ENCODE measurements around the gene NUB1. TPM values are rescaled to one million over a fixed set of nuclear protein-coding genes. Genes with fewer than 3 reads are reported as not detected.

NUB1 gene
- polyA plus RNA-seq, 1 experiment = 44.5 TPM

DNA sequence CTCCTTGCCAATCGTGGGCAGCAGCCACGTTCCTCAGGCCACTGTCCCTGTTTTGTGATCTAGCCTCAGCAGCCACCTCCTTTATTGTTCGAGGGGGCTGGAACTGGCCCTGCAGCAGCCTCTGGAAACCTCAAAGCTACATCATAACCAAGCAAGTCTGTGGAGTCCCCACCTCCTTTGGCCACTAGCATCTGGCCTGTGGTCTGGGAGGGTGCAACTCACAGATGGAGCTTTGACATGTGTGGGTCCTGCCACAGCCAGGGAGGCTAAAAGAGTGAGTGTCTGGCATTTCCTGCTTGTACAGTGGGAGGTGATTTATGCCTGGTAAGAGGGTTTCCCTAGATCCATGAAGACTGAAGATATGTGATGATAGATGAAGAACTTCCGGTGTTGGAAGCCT, 32.3 kb upstream of the NUB1 start:
- Histone ChIP-seq H3K4me3 (ENCODE audit: low read depth, low read length) (no peak overlapping the region), H3K27me3 (ENCODE audit: control insufficient read depth, insufficient read depth, low read length) (no peaks in the 10 kb centered on the region), H3K36me3 (ENCODE audit: control insufficient read depth, insufficient read depth, low read length) (no peaks in the 10 kb centered on the region)
- TF ChIP-seq, protein P1, sequence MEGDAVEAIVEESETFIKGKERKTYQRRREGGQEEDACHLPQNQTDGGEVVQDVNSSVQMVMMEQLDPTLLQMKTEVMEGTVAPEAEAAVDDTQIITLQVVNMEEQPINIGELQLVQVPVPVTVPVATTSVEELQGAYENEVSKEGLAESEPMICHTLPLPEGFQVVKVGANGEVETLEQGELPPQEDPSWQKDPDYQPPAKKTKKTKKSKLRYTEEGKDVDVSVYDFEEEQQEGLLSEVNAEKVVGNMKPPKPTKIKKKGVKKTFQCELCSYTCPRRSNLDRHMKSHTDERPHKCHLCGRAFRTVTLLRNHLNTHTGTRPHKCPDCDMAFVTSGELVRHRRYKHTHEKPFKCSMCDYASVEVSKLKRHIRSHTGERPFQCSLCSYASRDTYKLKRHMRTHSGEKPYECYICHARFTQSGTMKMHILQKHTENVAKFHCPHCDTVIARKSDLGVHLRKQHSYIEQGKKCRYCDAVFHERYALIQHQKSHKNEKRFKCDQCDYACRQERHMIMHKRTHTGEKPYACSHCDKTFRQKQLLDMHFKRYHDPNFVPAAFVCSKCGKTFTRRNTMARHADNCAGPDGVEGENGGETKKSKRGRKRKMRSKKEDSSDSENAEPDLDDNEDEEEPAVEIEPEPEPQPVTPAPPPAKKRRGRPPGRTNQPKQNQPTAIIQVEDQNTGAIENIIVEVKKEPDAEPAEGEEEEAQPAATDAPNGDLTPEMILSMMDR (IDR thresholded peaks at IDR 0.05; ENCODE audit: insufficient read depth, low read depth, low read length) = no peak
- CTCF ChIA-PET = interaction anchor here (0.5 to 2.9 kb wide), 12 partner anchors 11 to 450 kb away, joined by 3 to 21 read pairs (median 3); no protein-coding TSS in a partner anchor
- peak; percentile 30 for DNase-seq (ENCODE audit: low read depth)
- POLR2A ChIA-PET = interaction anchor here (0.7 kb wide), 1 partner anchor 65 kb away, joined by 5 read pairs; no protein-coding TSS in a partner anchor

DNA sequence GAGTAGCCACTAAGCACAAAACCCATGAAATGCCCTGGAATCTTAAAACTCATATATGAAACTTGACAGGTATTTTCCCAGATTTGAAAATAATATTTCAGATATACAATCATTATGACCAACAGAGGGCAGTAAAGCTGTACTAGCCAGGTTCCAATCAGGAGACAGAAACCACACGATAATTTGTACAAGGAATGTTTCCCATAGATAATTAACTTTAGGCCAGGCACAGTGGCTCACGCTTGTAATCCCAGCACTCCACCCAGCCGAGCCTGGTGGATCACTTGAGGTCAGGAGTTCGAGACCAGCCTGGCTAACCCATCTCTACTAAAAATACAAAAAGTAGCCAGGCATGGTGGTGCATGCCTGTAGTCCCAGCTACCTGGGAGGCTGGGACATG, 31.0 kb upstream of the NUB1 start:
- DNase-seq (ENCODE audit: low read depth) = no peak
- POLR2A ChIA-PET = no interaction called here
- CTCF ChIA-PET = interaction anchor here (0.7 to 2.9 kb wide), 14 partner anchors 9 to 472 kb away, joined by 3 to 21 read pairs (median 4); no protein-coding TSS in a partner anchor
- TF ChIP-seq, protein P1 (IDR thresholded peaks at IDR 0.05; ENCODE audit: insufficient read depth, low read depth, low read length) = peak; percentile 41
- Histone ChIP-seq H3K27me3 (ENCODE audit: control insufficient read depth, insufficient read depth, low read length) (no peaks in the 10 kb centered on the region), H3K36me3 (ENCODE audit: control insufficient read depth, insufficient read depth, low read length) (no peaks in the 10 kb centered on the region), H3K4me3 (ENCODE audit: low read depth, low read length) (no peak overlapping the region)

DNA sequence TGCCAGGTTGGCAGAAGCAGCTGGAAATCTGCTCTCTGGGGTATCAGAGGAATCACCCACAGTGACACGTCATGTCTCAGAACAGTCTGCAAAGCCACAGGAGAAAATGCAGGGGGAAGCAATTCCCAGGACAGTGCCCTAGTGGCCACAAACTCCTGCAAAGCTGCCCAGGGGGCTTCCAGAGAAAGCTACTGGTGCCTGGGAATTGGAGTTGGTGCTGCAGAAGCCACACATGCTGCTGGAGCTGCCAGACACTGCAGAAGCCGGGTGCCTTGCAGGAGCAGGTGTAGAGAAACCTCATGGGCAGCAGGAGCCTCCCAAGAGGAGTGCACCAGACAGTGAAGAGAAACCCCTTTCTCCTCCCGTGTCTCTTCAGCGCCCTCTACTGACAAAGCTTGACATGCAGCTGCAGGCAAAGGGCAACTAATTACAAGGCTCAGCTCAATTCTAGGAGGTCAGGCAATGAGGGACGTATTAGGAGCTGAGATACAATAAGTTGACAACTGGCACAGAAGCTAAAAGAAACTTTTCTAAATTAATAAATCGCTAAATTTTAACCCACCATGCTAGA, 30.2 kb upstream of the NUB1 start:
- H3K4me3 ChIP-seq (ENCODE audit: low read depth, low read length) = no peak overlapping the region
- POLR2A ChIA-PET = interaction anchor here (0.6 kb wide), 1 partner anchor 43 kb away, joined by 3 read pairs; no protein-coding TSS in a partner anchor
- no peak for DNase-seq (ENCODE audit: low read depth)
- TF ChIP-seq, protein P1 (IDR thresholded peaks at IDR 0.05; ENCODE audit: insufficient read depth, low read depth, low read length) = no peak
- H3K36me3 ChIP-seq (ENCODE audit: control insufficient read depth, insufficient read depth, low read length) = no peaks in the 10 kb centered on the region
- H3K27me3 ChIP-seq (ENCODE audit: control insufficient read depth, insufficient read depth, low read length) = no peaks in the 10 kb centered on the region
- CTCF ChIA-PET = interaction anchor here (1.3 to 2.9 kb wide), 9 partner anchors 9 to 448 kb away, joined by 3 to 21 read pairs (median 6); no protein-coding TSS in a partner anchor

DNA sequence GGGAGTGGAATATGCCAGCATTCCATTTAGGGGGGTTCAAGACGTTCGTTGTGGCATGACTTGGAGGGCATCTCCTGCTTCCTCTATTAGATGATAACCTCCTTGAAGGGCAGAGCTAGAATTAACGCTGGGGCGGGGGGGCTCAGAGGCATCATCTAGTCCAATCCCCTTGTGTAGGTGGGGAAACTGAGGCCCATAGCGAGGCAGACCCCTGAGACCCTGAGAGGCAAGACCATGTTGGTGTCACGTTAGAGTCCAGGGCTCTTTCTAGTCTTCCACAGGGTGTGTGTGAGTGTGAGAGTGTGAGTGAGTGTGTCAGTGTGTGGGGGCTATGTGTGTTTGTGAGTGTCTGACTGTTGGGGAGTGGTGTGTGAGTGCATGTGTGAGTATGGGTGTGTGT, 29.3 kb upstream of the NUB1 start:
- TF ChIP-seq, protein P1 (IDR thresholded peaks at IDR 0.05; ENCODE audit: insufficient read depth, low read depth, low read length) = no peak
- Histone ChIP-seq H3K4me3 (ENCODE audit: low read depth, low read length) (no peak overlapping the region), H3K27me3 (ENCODE audit: control insufficient read depth, insufficient read depth, low read length) (peaks cover 2% of the 10 kb centered on the region; the same call in 1 of the 2 replicates), H3K36me3 (ENCODE audit: control insufficient read depth, insufficient read depth, low read length) (no peaks in the 10 kb centered on the region)
- DNase-seq (ENCODE audit: low read depth) = no peak
- POLR2A ChIA-PET = no interaction called here
- CTCF ChIA-PET = no interaction called here

DNA sequence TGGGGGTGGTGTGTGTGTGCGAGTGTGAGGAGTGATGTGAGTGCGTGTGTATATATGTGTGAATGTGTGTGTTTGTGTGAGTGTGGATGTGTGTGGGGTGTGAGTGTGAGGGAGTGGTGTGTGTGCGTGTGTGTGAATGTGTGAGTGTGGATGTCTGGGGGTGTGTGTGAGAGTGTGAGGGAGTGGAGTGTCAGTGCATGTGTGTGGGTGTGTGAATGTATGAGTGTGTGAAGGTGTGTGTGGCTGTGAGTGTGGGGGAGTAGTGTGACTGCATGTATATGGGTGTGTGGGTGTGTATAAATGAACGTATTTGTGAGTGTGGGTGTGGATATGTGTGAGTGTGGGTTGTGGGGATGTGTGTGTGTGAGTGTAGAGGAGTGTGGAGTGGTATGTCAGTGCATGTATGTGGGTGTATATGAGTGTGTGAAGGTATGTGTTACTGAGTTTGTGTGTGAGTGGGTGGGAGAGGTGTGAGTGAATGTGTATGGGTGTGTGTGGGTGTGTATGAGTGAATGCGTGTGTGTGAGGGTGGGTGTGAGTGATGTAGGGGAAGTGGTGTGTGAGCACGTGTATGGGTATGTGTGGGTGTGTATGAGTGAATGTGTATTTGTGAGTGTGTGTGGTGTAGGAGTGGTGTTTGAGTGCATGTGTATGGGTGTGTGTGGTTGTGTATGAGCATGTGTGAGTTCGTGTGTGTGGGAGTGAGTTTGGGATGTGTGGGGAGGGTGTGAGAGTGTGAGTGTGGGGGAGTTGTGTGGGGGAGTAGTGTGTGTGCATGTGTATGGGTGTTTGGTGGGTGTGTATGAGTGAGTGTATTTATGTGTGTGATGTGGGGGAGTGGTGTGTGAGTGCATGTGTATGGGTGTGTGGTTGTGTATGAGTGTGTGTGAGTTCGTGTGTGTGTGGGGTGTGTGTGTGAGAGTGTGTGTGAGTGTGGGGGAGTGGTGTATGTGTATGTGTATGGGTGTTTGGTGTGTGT, 28.5 kb upstream of the NUB1 start:
- Histone ChIP-seq H3K36me3 (ENCODE audit: control insufficient read depth, insufficient read depth, low read length) (no peaks in the 10 kb centered on the region), H3K4me3 (ENCODE audit: low read depth, low read length) (no peak overlapping the region), H3K27me3 (ENCODE audit: control insufficient read depth, insufficient read depth, low read length) (peaks cover 5% of the 10 kb centered on the region; the same call in 1 of the 2 replicates)
- DNase-seq (ENCODE audit: low read depth) = no peak
- CTCF ChIA-PET = interaction anchor here (1.5 to 5.6 kb wide), 3 partner anchors 31 to 131 kb away, joined by 5 to 54 read pairs (median 14); no protein-coding TSS in a partner anchor
- POLR2A ChIA-PET = no interaction called here
- TF ChIP-seq, protein P1 (IDR thresholded peaks at IDR 0.05; ENCODE audit: insufficient read depth, low read depth, low read length) = no peak
